GM21723 (cell line): ENCODE measurements around the gene ZMYM4.
"Not testable (repeated sequence)": the region's sequence is repeated elsewhere in the genome, so short reads cannot be mapped to it uniquely, and the experiment has no call there.

ENCODE experiments used
- ATAC-seq: cut with Tn5 transposase; IDR thresholded peaks from one replicate; pipeline ENCODE4 v1.9.1; 2021; ENCODE audit warnings: mild to moderate bottlenecking, moderate library complexity; ENCODE audit not compliant: unreplicated experiment

The ZMYM4 gene

GRCh38 chr1:35268282-35269200 lies at the start of gene ZMYM4:
TSS of gene ZMYM4 (plus strand) at chr1:35268709. CDS start at chr1:35269047, 338 bp downstream.
- ATAC-seq = peak; percentile 79

- no peak for ATAC-seq
Measured at GRCh38 chr1:35220976-35221375, 47.5 kb upstream of the ZMYM4 start.

- no peak for ATAC-seq
Measured at GRCh38 chr1:35222322-35223083, 46.0 kb upstream of the ZMYM4 start.

GRCh38 chr1:35223084-35223630 lies 45.4 kb upstream of the ZMYM4 start:
- no peak for ATAC-seq

- ATAC-seq = no peak
Measured at GRCh38 chr1:35226546-35226945, 42.0 kb upstream of the ZMYM4 start.

- ATAC-seq = no peak
Measured at GRCh38 chr1:35229587-35230360, 38.7 kb upstream of the ZMYM4 start.

- no peak for ATAC-seq
Measured at GRCh38 chr1:35231287-35231686, 37.2 kb upstream of the ZMYM4 start.

GRCh38 chr1:35236772-35237171 lies 31.7 kb upstream of the ZMYM4 start:
- ATAC-seq = not testable (repeated sequence)

- ATAC-seq = no peak
Measured at GRCh38 chr1:35243691-35244090, 24.8 kb upstream of the ZMYM4 start.

GRCh38 chr1:35247256-35247655 lies 21.3 kb upstream of the ZMYM4 start:
- no peak for ATAC-seq

GRCh38 chr1:35253941-35254340 lies 14.6 kb upstream of the ZMYM4 start:
- no peak for ATAC-seq

GRCh38 chr1:35255276-35255675 lies 13.2 kb upstream of the ZMYM4 start:
- ATAC-seq = no peak

GRCh38 chr1:35259561-35259960 lies 8.9 kb upstream of the ZMYM4 start:
- no peak for ATAC-seq

GRCh38 chr1:35261412-35262120 lies 6.9 kb upstream of the ZMYM4 start:
- ATAC-seq = no peak

- no peak for ATAC-seq
Measured at GRCh38 chr1:35264035-35264434, 4.5 kb upstream of the ZMYM4 start.

GRCh38 chr1:35264871-35265270 lies 3.6 kb upstream of the ZMYM4 start:
- no peak for ATAC-seq

- no peak for ATAC-seq
Measured at GRCh38 chr1:35266306-35266705, 2.2 kb upstream of the ZMYM4 start.

GRCh38 chr1:35269201-35269988 lies 886 bp downstream of the ZMYM4 start:
- ATAC-seq = no peak

- ATAC-seq = no peak
Measured at GRCh38 chr1:35269989-35270289, 1.4 kb downstream of the ZMYM4 start.

GRCh38 chr1:35270836-35271235 lies 2.3 kb downstream of the ZMYM4 start:
- ATAC-seq = no peak
